ENCODE measurements around the gene PANK1. TPM values are rescaled to one million over a fixed set of nuclear protein-coding genes. Genes with fewer than 3 reads are reported as not detected.

The PANK1 gene
- total RNA-seq, 1 donor from 2014 or later = 32.5 TPM

GRCh38 chr10:89576022-89576421, 69.0 kb downstream of the PANK1 start:
- no peak overlapping the region for H3K4me3 Mint-ChIP-seq
- no peak overlapping the region for H3K27ac Mint-ChIP-seq

GRCh38 chr10:89575031-89575430, 70.0 kb downstream of the PANK1 start:
- H3K4me1 Mint-ChIP-seq (ENCODE audit: unreplicated experiment) = no peaks in the 10 kb centered on the region
- H3K27ac Mint-ChIP-seq = no peak overlapping the region
- no peak for DNase-seq (ENCODE audit: extremely low spot score, unreplicated experiment)
- H3K27me3 Mint-ChIP-seq = no peaks in the 10 kb centered on the region
- H3K4me3 Mint-ChIP-seq = no peak overlapping the region
- H3K36me3 Mint-ChIP-seq = no peaks in the 10 kb centered on the region
- no peak for TF ChIP-seq CTCF (conservative IDR thresholded peaks at IDR 0.05)
- peaks cover 9% of the 10 kb centered on the region for H3K9me3 Mint-ChIP-seq

More at GRCh38 chr10:89576022-89576421, 69.0 kb downstream of the PANK1 start:
- Mint-ChIP-seq H3K4me1 (ENCODE audit: unreplicated experiment) (no peaks in the 10 kb centered on the region), H3K36me3 (peaks cover 4% of the 10 kb centered on the region), H3K27me3 (no peaks in the 10 kb centered on the region), H3K9me3 (peaks cover 9% of the 10 kb centered on the region)
- no peak for DNase-seq (ENCODE audit: extremely low spot score, unreplicated experiment)
- TF ChIP-seq CTCF (conservative IDR thresholded peaks at IDR 0.05) = no peak

- Mint-ChIP-seq H3K9me3 (peaks cover 9% of the 10 kb centered on the region), H3K4me1 (ENCODE audit: unreplicated experiment) (no peaks in the 10 kb centered on the region), H3K4me3 (no peak overlapping the region), H3K36me3 (no peaks in the 10 kb centered on the region), H3K27ac (no peak overlapping the region), H3K27me3 (no peaks in the 10 kb centered on the region)
- no peak for DNase-seq (ENCODE audit: extremely low spot score, unreplicated experiment)
- no peak for TF ChIP-seq CTCF (conservative IDR thresholded peaks at IDR 0.05)
Measured at GRCh38 chr10:89574368-89574767, 70.7 kb downstream of the PANK1 start.

GRCh38 chr10:89567576-89568245, 77.3 kb downstream of the PANK1 start:
- Mint-ChIP-seq H3K9me3 (no peaks in the 10 kb centered on the region), H3K36me3 (no peaks in the 10 kb centered on the region), H3K4me1 (ENCODE audit: unreplicated experiment) (peaks cover 9% of the 10 kb centered on the region), H3K4me3 (no peak overlapping the region), H3K27me3 (peaks cover 2% of the 10 kb centered on the region), H3K27ac (no peak overlapping the region)
- TF ChIP-seq CTCF (conservative IDR thresholded peaks at IDR 0.05) = no peak
- no peak for DNase-seq (ENCODE audit: extremely low spot score, unreplicated experiment)

- no peak overlapping the region for H3K4me3 Mint-ChIP-seq
- TF ChIP-seq CTCF (conservative IDR thresholded peaks at IDR 0.05) = no peak
- DNase-seq (ENCODE audit: extremely low spot score, unreplicated experiment) = no peak
- peaks cover 2% of the 10 kb centered on the region for H3K27me3 Mint-ChIP-seq
- no peak overlapping the region for H3K27ac Mint-ChIP-seq
- no peaks in the 10 kb centered on the region for H3K36me3 Mint-ChIP-seq
- peaks cover 9% of the 10 kb centered on the region for H3K4me1 Mint-ChIP-seq (ENCODE audit: unreplicated experiment)
- H3K9me3 Mint-ChIP-seq = no peaks in the 10 kb centered on the region
Measured at GRCh38 chr10:89566992-89567391, 78.0 kb downstream of the PANK1 start.

Measured in type B pancreatic cell (in vitro differentiated cells).